Hepatocyte (in vitro differentiated cells): Measurements from ENCODE around the gene ZMAT5.

ENCODE experiments used
- CTCF ChIP-seq: fragments of 200-600 bp; sonication (generic); IDR thresholded peaks from 2 replicates; pipeline ENCODE4 v1.5.1; 2016; ENCODE audit warnings: antibody characterized with exemption, mild to moderate bottlenecking; ENCODE audit not compliant: poor library complexity
- EZH2 ChIP-seq: fragments of 200-600 bp; sonication (generic); IDR thresholded peaks from 2 replicates; pipeline ENCODE4 v1.6.1; 2016; ENCODE audit warnings: antibody characterized with exemption, mild to moderate bottlenecking, borderline replicate concordance
- EZH2phosphoT487 ChIP-seq: fragments of 200-600 bp; sonication (generic); IDR thresholded peaks from one replicate; pipeline ENCODE4 v1.6.1; 2018; ENCODE audit warnings: antibody characterized with exemption, mild to moderate bottlenecking, low read depth, moderate library complexity; ENCODE audit not compliant: unreplicated experiment, severe bottlenecking

GRCh38 chr22:29719899-29720645, 46.7 kb downstream of the ZMAT5 start, which contains the start of gene CABP7:
- no peak for TF ChIP-seq CTCF
- peak; percentile 29 for TF ChIP-seq EZH2
- TF ChIP-seq EZH2phosphoT487: no peak
